ENCODE data around the gene ISOC2.

The ISOC2 gene

GRCh38 chr19:55405638-55406037 lies 55.8 kb downstream of the ISOC2 start:
- Mint-ChIP-seq H3K27me3 (no peaks in the 10 kb centered on the region), H3K27ac (no peak overlapping the region), H3K4me3 (peak overlapping the region; percentile 1), H3K9me3 (no peaks in the 10 kb centered on the region), H3K4me1 (peaks cover 17% of the 10 kb centered on the region), H3K36me3 (peaks cover 45% of the 10 kb centered on the region)
- ATAC-seq, result no peak

All from stimulated activated memory B cell treated with anti-CD40 and anti-IgM and Interleukin-4, amounts not matched to agents 10 μg/mL and 1 μg/mL and 100 μg/mL, for 72 hours (primary cell).